ENCODE measurements around the gene OLFM1. TPM values are rescaled to one million over a fixed set of nuclear protein-coding genes. Genes with fewer than 3 reads are reported as not detected.

Gene OLFM1
- total RNA-seq, 4 donors from 2014 or later: 3.4 to 8.5 (median 6.7) TPM

- H3K9me3 ChIP-seq: no peaks in the 10 kb centered on the region
- H3K4me3 ChIP-seq: peak overlapping the region; percentile 49 to 54 (median 50)
- H3K27ac ChIP-seq: no peak overlapping the region
- no peak for DNase-seq
- in situ Hi-C loops (cut with MboI; ENCODE audit: low sequenced_read_pairs in 4 of 4): loop anchor here in 1 of 4 donors (25.0 kb wide), 1 partner anchor 337 kb away; no protein-coding TSS in a partner anchor
- peaks cover 10 to 25% (median 23%) of the 10 kb centered on the region in 3 donors for H3K27me3 ChIP-seq
- H3K4me1 ChIP-seq: peaks cover 3 to 5% of the 10 kb centered on the region in 2 donors
- intact Hi-C loops (cut with DNase I; ENCODE audit: low total_unique reads): no loop called here
- ATAC-seq: no peak
- TF ChIP-seq CTCF (IDR thresholded peaks at IDR 0.05 in 4 of 5, conservative IDR thresholded peaks at IDR 0.05 in 1 of 5) (no peak), POLR2A (IDR thresholded peaks at IDR 0.05) (peak; percentile 13 to 14)
- H3K36me3 ChIP-seq: no peaks in the 10 kb centered on the region
These were observed 12.0 kb upstream of the OLFM1 start for GRCh38 chr9:135075234-135076142.

- ATAC-seq: no peak
- intact Hi-C loops (cut with DNase I; ENCODE audit: low total_unique reads) (no loop called here), in situ Hi-C loops (cut with MboI; ENCODE audit: low sequenced_read_pairs in 4 of 4) (loop anchor here in 1 of 4 donors (25.0 kb wide), 1 partner anchor 336 kb away; no protein-coding TSS in a partner anchor)
- Histone ChIP-seq H3K4me1 (peaks cover 3 to 11% of the 10 kb centered on the region in 2 donors), H3K36me3 (no peaks in the 10 kb centered on the region), H3K9me3 (no peaks in the 10 kb centered on the region), H3K27ac (no peak overlapping the region), H3K27me3 (peaks cover 9 to 25% (median 24%) of the 10 kb centered on the region in 3 donors), H3K4me3 (peak overlapping the region; percentile 49 to 54 (median 50))
- no peak for DNase-seq
- TF ChIP-seq POLR2A (IDR thresholded peaks at IDR 0.05) (no peak), CTCF (IDR thresholded peaks at IDR 0.05 in 4 of 5, conservative IDR thresholded peaks at IDR 0.05 in 1 of 5) (no peak)
These were observed 11.2 kb upstream of the OLFM1 start for GRCh38 chr9:135076143-135076875.

- no peak overlapping the region for H3K27ac ChIP-seq
- H3K36me3 ChIP-seq: no peaks in the 10 kb centered on the region
- H3K27me3 ChIP-seq: peaks cover 9 to 25% (median 22%) of the 10 kb centered on the region in 3 donors
- no peak for ATAC-seq
- H3K4me1 ChIP-seq: peaks cover 3 to 11% of the 10 kb centered on the region in 2 donors
- no peaks in the 10 kb centered on the region for H3K9me3 ChIP-seq
- no peak for DNase-seq
- in situ Hi-C loops (cut with MboI; ENCODE audit: low sequenced_read_pairs in 4 of 4) (loop anchor here in 1 of 4 donors (25.0 kb wide), 1 partner anchor 335 kb away; no protein-coding TSS in a partner anchor), intact Hi-C loops (cut with DNase I; ENCODE audit: low total_unique reads) (no loop called here)
- no peak overlapping the region for H3K4me3 ChIP-seq
- TF ChIP-seq CTCF (IDR thresholded peaks at IDR 0.05 in 4 of 5, conservative IDR thresholded peaks at IDR 0.05 in 1 of 5) (no peak), POLR2A (IDR thresholded peaks at IDR 0.05) (no peak)
These were observed 10.5 kb upstream of the OLFM1 start for GRCh38 chr9:135076876-135077430.

GRCh38 chr9:135077497-135078200 lies 9.8 kb upstream of the OLFM1 start:
- intact Hi-C loops (cut with DNase I; ENCODE audit: low total_unique reads) (no loop called here), in situ Hi-C loops (cut with MboI; ENCODE audit: low sequenced_read_pairs in 4 of 4) (loop anchor here in 1 of 4 donors (25.0 kb wide), 1 partner anchor 335 kb away; no protein-coding TSS in a partner anchor)
- peaks cover 3 to 11% of the 10 kb centered on the region in 2 donors for H3K4me1 ChIP-seq
- H3K27ac ChIP-seq: no peak overlapping the region
- ATAC-seq: no peak
- H3K36me3 ChIP-seq: no peaks in the 10 kb centered on the region
- no peak for DNase-seq
- TF ChIP-seq CTCF (IDR thresholded peaks at IDR 0.05 in 4 of 5, conservative IDR thresholded peaks at IDR 0.05 in 1 of 5) (no peak), POLR2A (IDR thresholded peaks at IDR 0.05) (no peak)
- H3K9me3 ChIP-seq: no peaks in the 10 kb centered on the region
- no peak overlapping the region for H3K4me3 ChIP-seq
- H3K27me3 ChIP-seq: peaks cover 9 to 22% (median 19%) of the 10 kb centered on the region in 3 donors

Measured in gastrocnemius medialis (tissue), 4 donors.